Neural cell (in vitro differentiated cells): ENCODE measurements around the gene DUOXA1. TPM values are rescaled to one million over a fixed set of nuclear protein-coding genes. Genes with fewer than 3 reads are reported as not detected.

Experiments used
- H2AFZ ChIP-seq: fragments of 200-600, 300-800 bp; sonication (generic), shearing (Covaris generic); 2 replicates; pipeline ENCODE4 v1.6.0; 2014; ENCODE audit warnings: low read depth, mild to moderate bottlenecking, antibody characterized with exemption, low read length, moderate library complexity
- H3F3A ChIP-seq: fragments of 200-600 bp; shearing (Covaris generic); 2 replicates; pipeline ENCODE4 v1.6.1; 2016; ENCODE audit warnings: mild to moderate bottlenecking, moderate library complexity, mixed read lengths, antibody characterized with exemption, low read length; ENCODE audit not compliant: insufficient read depth, poor library complexity, severe bottlenecking
- H3K27ac ChIP-seq: fragments of 200-600, 300-800 bp; sonication (generic), shearing (Covaris generic); 2 replicates; pipeline ENCODE4 v1.5.1; 2014; ENCODE audit warnings: mild to moderate bottlenecking, low read length, moderate library complexity
- H3K27me3 ChIP-seq: fragments of 300-800, 200-600 bp; sonication (generic), shearing (Covaris generic); 2 replicates; pipeline ENCODE4 v1.6.0; 2014; ENCODE audit warnings: mild to moderate bottlenecking, low read depth, low read length, moderate library complexity; ENCODE audit not compliant: insufficient read depth
- H3K36me3 ChIP-seq: fragments of 300-800, 200-600 bp; sonication (generic), shearing (Covaris generic); 2 replicates; pipeline ENCODE4 v1.5.1; 2014; ENCODE audit warnings: mild to moderate bottlenecking, antibody characterized with exemption, low read length, moderate library complexity; ENCODE audit not compliant: insufficient read depth
- H3K4me2 ChIP-seq: fragments of 300-800, 200-600 bp; sonication (generic), shearing (Covaris generic); 2 replicates; pipeline ENCODE4 v1.6.0; 2014; ENCODE audit warnings: mild to moderate bottlenecking, low read length
- H3K4me3 ChIP-seq: fragments of 300-800, 200-600 bp; sonication (generic), shearing (Covaris generic); 2 replicates; pipeline ENCODE4 v1.5.1; 2014; ENCODE audit warnings: mild to moderate bottlenecking, low read length, moderate library complexity
- H3K79me2 ChIP-seq: fragments of 200-600 bp; shearing (Covaris generic); replicated peaks from 2 replicates; pipeline ENCODE4 v1.6.0; 2014; ENCODE audit warnings: mild to moderate bottlenecking, low read length, moderate library complexity; ENCODE audit not compliant: insufficient read depth
- H3K9ac ChIP-seq: fragments of 300-800, 200-600 bp; sonication (generic), shearing (Covaris generic); 2 replicates; pipeline ENCODE4 v1.6.1; 2016; ENCODE audit warnings: mild to moderate bottlenecking, low read length, mixed read lengths
- H3K9me2 ChIP-seq: fragments of 200-600 bp; shearing (Covaris generic); 2 replicates; pipeline ENCODE4 v1.6.1; 2016; ENCODE audit warnings: mild to moderate bottlenecking, low read length, mixed read lengths; ENCODE audit not compliant: insufficient read depth
- H3K9me3 ChIP-seq: fragments of 200-600, 300-800 bp; sonication (generic), shearing (Covaris generic); 2 replicates; pipeline ENCODE4 v1.6.1; 2016; ENCODE audit warnings: mild to moderate bottlenecking, mixed run types, low read length, moderate library complexity, mixed read lengths
- H4K20me1 ChIP-seq: fragments of 200-600 bp; shearing (Covaris generic); 2 replicates; pipeline ENCODE4 v1.6.1; 2016; ENCODE audit warnings: mild to moderate bottlenecking, mixed run types; ENCODE audit not compliant: insufficient read depth
- CTCF ChIP-seq: fragments of 450-650 bp; IDR thresholded peaks from 2 replicates; pipeline ENCODE4 v1.5.1; 2014; ENCODE audit warnings: antibody characterized with exemption, mild to moderate bottlenecking, moderate library complexity; ENCODE audit not compliant: poor library complexity, severe bottlenecking
- EP300 ChIP-seq: fragments of 450-650 bp; conservative IDR thresholded peaks from 2 replicates; pipeline ENCODE4 v1.6.1; 2014; ENCODE audit warnings: antibody characterized with exemption, mild to moderate bottlenecking, moderate library complexity; ENCODE audit not compliant: poor library complexity, severe bottlenecking
- EZH2 ChIP-seq: fragments of 200-600, 300-800 bp; shearing (Covaris generic), sonication (generic); IDR thresholded peaks from 2 replicates; pipeline ENCODE4 v1.6.1; 2014; ENCODE audit warnings: antibody characterized with exemption, low read length, borderline replicate concordance, mild to moderate bottlenecking; ENCODE audit not compliant: insufficient read depth, poor library complexity, severe bottlenecking
- MXI1 ChIP-seq: fragments of 450-650 bp; conservative IDR thresholded peaks from 2 replicates; pipeline ENCODE4 v1.6.1; 2014; ENCODE audit warnings: antibody characterized with exemption, mild to moderate bottlenecking; ENCODE audit not compliant: poor library complexity, severe bottlenecking
- POLR2AphosphoS5 ChIP-seq: IDR thresholded peaks from 2 replicates; pipeline ENCODE4 v1.6.1; 2012
- RAD21 ChIP-seq: fragments of 450-650 bp; conservative IDR thresholded peaks from 2 replicates; pipeline ENCODE4 v1.6.1; 2014; ENCODE audit warnings: antibody characterized with exemption, mild to moderate bottlenecking, moderate library complexity
- REST ChIP-seq: IDR thresholded peaks from 2 replicates; pipeline ENCODE4 v1.6.1; 2012; ENCODE audit warnings: borderline replicate concordance
- SMC3 ChIP-seq: fragments of 450-650 bp; conservative IDR thresholded peaks from 2 replicates; pipeline ENCODE4 v1.6.1; 2014; ENCODE audit warnings: antibody characterized with exemption, mild to moderate bottlenecking, moderate library complexity; ENCODE audit not compliant: poor library complexity
- TAF1 ChIP-seq: IDR thresholded peaks from 2 replicates; pipeline ENCODE4 v1.6.1; 2012; ENCODE audit warnings: low read depth
- polyA plus RNA-seq: library from polyadenylated mRNA; depleted of rRNA; stranded (reverse); fragments of >200 nt; gene quantifications from 2 replicates; pipeline ENCODE4 v1.2.3, GENCODE V29; 2014

Gene DUOXA1
- polyA plus RNA-seq, 1 donor from 2014 or later: not detected

GRCh38 chr15:45139770-45140169 lies 10.1 kb upstream of the DUOXA1 start:
- H3K36me3 ChIP-seq: no peaks in the 10 kb centered on the region
- H3K4me2 ChIP-seq: no peak overlapping the region
- H3K9ac ChIP-seq: no peak overlapping the region
- no peak overlapping the region for H3K27ac ChIP-seq
- H3K9me2 ChIP-seq: no peaks in the 10 kb centered on the region
- H3K9me3 ChIP-seq: no peaks in the 10 kb centered on the region
- H4K20me1 ChIP-seq: no peaks in the 10 kb centered on the region
- H3K4me3 ChIP-seq: no peak overlapping the region
- H3F3A ChIP-seq: no peaks in the 10 kb centered on the region
- H3K79me2 ChIP-seq: no peaks in the 10 kb centered on the region
- no peak overlapping the region for H2AFZ ChIP-seq
- TF ChIP-seq POLR2AphosphoS5 (no peak), EZH2 (no peak), MXI1 (no peak), REST (no peak), RAD21 (no peak), SMC3 (no peak), TAF1 (no peak), CTCF (no peak), EP300 (no peak)
- H3K27me3 ChIP-seq: peaks cover 17% of the 10 kb centered on the region

- H3K9me2 ChIP-seq: no peaks in the 10 kb centered on the region
- no peaks in the 10 kb centered on the region for H3F3A ChIP-seq
- no peak overlapping the region for H3K4me3 ChIP-seq
- peaks cover 24% of the 10 kb centered on the region for H3K27me3 ChIP-seq
- no peaks in the 10 kb centered on the region for H3K36me3 ChIP-seq
- H2AFZ ChIP-seq: no peak overlapping the region
- no peaks in the 10 kb centered on the region for H4K20me1 ChIP-seq
- H3K27ac ChIP-seq: no peak overlapping the region
- no peak overlapping the region for H3K9ac ChIP-seq
- H3K4me2 ChIP-seq: no peak overlapping the region
- TF ChIP-seq POLR2AphosphoS5 (no peak), RAD21 (no peak), EP300 (no peak), MXI1 (no peak), REST (no peak), SMC3 (no peak)
- H3K9me3 ChIP-seq: no peaks in the 10 kb centered on the region
- no peaks in the 10 kb centered on the region for H3K79me2 ChIP-seq
These were observed 9.4 kb upstream of the DUOXA1 start for GRCh38 chr15:45138814-45139765.
